Psoas muscle (tissue), 8 donors: ENCODE results near the gene HOXB13. TPM values are rescaled to one million over a fixed set of nuclear protein-coding genes. Genes with fewer than 3 reads are reported as not detected.

Experiments
- ATAC-seq, 4 donors: fragments of 200-7000 bp; cut with Tn5 transposase; one replicate each; pipeline ENCODE4 v1.9.1; 2020; ENCODE audit warnings: moderate library complexity in 3 of 4, mild to moderate bottlenecking in 2 of 4
- DNase-seq, 2 donors: peaks; one replicate each; pipeline ENCODE4 v3.0.0-alpha.2; 2020
- H3K27ac ChIP-seq: fragments of 200-600 bp; one replicate; pipeline ENCODE4 v1.8.0; 2022
- H3K27me3 ChIP-seq, 3 donors: fragments of 200-600 bp in 1 of 3; one replicate each; pipeline versions ENCODE4 v1.6.1 to v1.8.0; 2013 to 2022; ENCODE audit warnings: low read length in 2 of 3, mild to moderate bottlenecking in 2 of 3, moderate library complexity in 1 of 3; ENCODE audit not compliant: insufficient read depth in 3 of 3
- H3K36me3 ChIP-seq, 2 donors: fragments of 200-600 bp in 1 of 2; one replicate each; pipeline versions ENCODE4 v1.6.1 to v1.8.0; 2013 to 2022; ENCODE audit warnings: low read depth in 1 of 2, mild to moderate bottlenecking in 1 of 2, moderate library complexity in 1 of 2; ENCODE audit not compliant: insufficient read depth in 1 of 2
- H3K4me1 ChIP-seq: fragments of 200-600 bp; one replicate; pipeline ENCODE4 v1.8.0; 2022
- H3K4me3 ChIP-seq: fragments of 200-600 bp; one replicate; pipeline ENCODE4 v1.8.0; 2022; ENCODE audit warnings: mild to moderate bottlenecking
- H3K9me3 ChIP-seq: fragments of 200-600 bp; one replicate; pipeline ENCODE4 v1.8.0; 2022
- CTCF ChIP-seq: fragments of 200-600 bp; IDR thresholded peaks from one replicate; pipeline ENCODE4 v1.8.0; 2022; ENCODE audit warnings: antibody characterized with exemption
- WGBS, 3 donors: extraction: QIAGEN DNeasy Blood & Tissue Kit; methylation state at CpG; one replicate each; pipeline versions ENCODE4 v1.1.6 to v1.1.7; 2013; 5-methylcytosine and 5-hydroxymethylcytosine counted together
- intact Hi-C, 2 donors: fragments of 100-400 bp; cut with DNase I; formaldehyde crosslinking; loops; one replicate each; pipeline versions ENCODE4 v1.11.0 to v1.14.2; 2022
- polyA plus RNA-seq, 3 donors: library from polyadenylated mRNA; stranded (reverse); fragments of 200-250 nt; gene quantifications; one replicate each; pipeline ENCODE4 v1.2.3, GENCODE V29; 2013
- total RNA-seq, 4 donors: library from RNA; stranded (reverse); fragmentation: NEBNext Ultra II Directional in 2 of 4; extraction: Animal tissue kit (Norgen Biotek cat#: 25700) in 2 of 4; gene quantifications; one replicate each; pipeline versions ENCODE4 v1.2.1 to v1.2.4, GENCODE V29; 2021 to 2023
- donor health status: healthy with polysubstance abuse.
- donor health status: DM: no; HTN: no; CAD: no; lungs with moderate emphysema.
- donor health status: Bipolar disorder and iron deficiency.
- donor health status: healthy.
- donor health status: DM: yes; HTN: yes; CAD: no.
- donor health status: DM: no; HTN: no; CAD: no.
- donor health status: DM: no; HTN: no; CAD: no.
- donor health status: DM: yes; HTN: yes; CAD: no.

The HOXB13 gene
- total and polyA plus RNA-seq, 7 donors: not detected

GRCh38 chr17:48753794-48754499 lies 25.4 kb upstream of the HOXB13 start:
- no peak overlapping the region for H3K4me3 ChIP-seq
- 12 to 23% (median 22%) methylated on average over 22 of the region's 22 CpGs for WGBS, 3 donors
- intact Hi-C loops: no loop called here
- ATAC-seq (no peak), DNase-seq (no peak)
- H3K9me3 ChIP-seq: no peaks in the 10 kb centered on the region
- H3K27me3 ChIP-seq: peaks cover 4 to 92% (median 45%) of the 10 kb centered on the region in 3 donors
- no peaks in the 10 kb centered on the region for H3K36me3 ChIP-seq
- H3K4me1 ChIP-seq: no peaks in the 10 kb centered on the region
- no peak overlapping the region for H3K27ac ChIP-seq
- no peak for TF ChIP-seq CTCF

DNA sequence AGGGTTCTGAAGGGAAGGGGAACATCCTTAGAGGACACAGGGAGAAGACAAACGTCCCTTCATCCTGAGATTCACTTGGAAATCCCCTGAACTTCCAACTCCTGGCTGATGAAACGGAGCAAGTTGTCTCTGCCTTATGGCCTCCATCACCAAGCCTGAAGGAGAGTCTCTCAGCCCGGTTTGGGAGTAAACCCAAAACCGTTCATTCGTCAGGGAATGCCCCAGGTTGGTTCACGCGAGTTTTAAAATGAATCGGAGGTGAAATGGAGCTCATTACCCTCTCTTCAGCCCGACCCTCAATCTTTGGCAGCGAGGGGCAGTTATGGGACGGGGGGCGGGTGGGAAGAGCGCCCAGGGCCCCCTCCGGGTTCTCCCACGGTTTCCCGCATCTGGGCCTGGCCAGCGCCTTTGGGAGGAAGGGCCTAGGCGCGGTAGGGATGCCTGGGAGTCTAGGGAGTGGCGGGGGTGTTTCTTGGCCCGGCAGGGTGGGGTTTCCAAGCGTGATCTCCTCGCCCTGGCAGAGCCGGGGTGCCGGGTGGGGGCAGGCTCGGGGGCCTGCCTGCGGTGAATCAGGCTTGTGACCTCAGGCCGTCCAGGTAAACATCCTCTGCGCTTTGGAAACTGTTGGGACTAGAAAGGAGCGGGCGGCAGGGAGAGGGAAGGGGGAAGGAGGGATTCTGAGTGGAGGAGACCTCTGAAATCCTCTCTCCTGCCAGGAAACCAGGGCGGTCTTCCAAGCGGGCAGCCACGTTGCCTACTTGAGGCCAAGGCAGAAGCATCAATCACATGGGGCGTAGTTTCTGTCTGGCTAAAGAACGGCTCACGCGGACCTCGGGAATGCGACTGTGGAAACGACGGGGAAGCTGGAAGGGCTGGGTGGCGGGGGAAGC lies 24.1 kb upstream of the HOXB13 start:
- Histone ChIP-seq H3K4me1 (no peaks in the 10 kb centered on the region), H3K9me3 (no peaks in the 10 kb centered on the region), H3K36me3 (no peaks in the 10 kb centered on the region), H3K27me3 (peaks cover 6 to 99% (median 46%) of the 10 kb centered on the region in 3 donors), H3K27ac (no peak overlapping the region), H3K4me3 (no peak overlapping the region)
- intact Hi-C loops: no loop called here
- DNase-seq (no peak), ATAC-seq (no peak)
- TF ChIP-seq CTCF: no peak
- 13 to 24% (median 22%) methylated on average over 43 of the region's 43 CpGs for WGBS, 3 donors

GRCh38 chr17:48751733-48752398 lies 23.3 kb upstream of the HOXB13 start:
- Histone ChIP-seq H3K36me3 (no peaks in the 10 kb centered on the region), H3K4me3 (no peak overlapping the region), H3K9me3 (no peaks in the 10 kb centered on the region), H3K4me1 (no peaks in the 10 kb centered on the region), H3K27me3 (peaks cover 9 to 100% (median 50%) of the 10 kb centered on the region in 3 donors), H3K27ac (no peak overlapping the region)
- ATAC-seq (no peak), DNase-seq (no peak)
- no peak for TF ChIP-seq CTCF
- 13 to 35% (median 31%) methylated on average over 13 of the region's 13 CpGs for WGBS, 3 donors
- intact Hi-C loops: no loop called here

DNA sequence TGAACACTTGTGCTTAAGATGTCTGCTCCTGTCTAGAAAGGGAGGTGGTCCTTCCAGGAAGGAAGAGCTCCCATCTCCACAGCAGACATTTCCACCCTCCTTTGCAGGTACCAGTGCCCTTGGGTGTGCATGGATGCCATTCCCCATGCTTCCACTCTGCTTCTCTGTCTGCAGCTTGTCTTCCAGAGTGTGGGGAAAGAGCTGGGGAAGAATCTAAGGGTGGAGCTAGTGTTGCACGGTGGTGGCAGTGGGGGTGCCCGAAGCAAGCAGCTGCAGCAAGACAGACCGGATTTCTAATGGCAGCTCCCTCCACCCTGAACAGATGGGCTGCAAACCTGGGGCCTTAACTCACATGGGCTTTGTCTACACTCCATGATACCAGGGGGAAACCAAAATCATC lies 22.6 kb upstream of the HOXB13 start:
- DNase-seq: no peak
- no peak overlapping the region for H3K4me3 ChIP-seq
- intact Hi-C loops: no loop called here
- no peaks in the 10 kb centered on the region for H3K9me3 ChIP-seq
- no peak for TF ChIP-seq CTCF
- 2 to 6% (median 3%) methylated on average over 3 of the region's 3 CpGs for WGBS, 3 donors
- no peaks in the 10 kb centered on the region for H3K4me1 ChIP-seq
- ATAC-seq: no peak
- H3K27me3 ChIP-seq: peaks cover 14 to 98% (median 50%) of the 10 kb centered on the region in 3 donors
- no peak overlapping the region for H3K27ac ChIP-seq
- H3K36me3 ChIP-seq: no peaks in the 10 kb centered on the region
